SH-SY5Y (cell line): ENCODE data around the gene HGS.

Experiments used
- GATA2 ChIP-seq: IDR thresholded peaks from 2 replicates; pipeline ENCODE4 v1.6.1; 2011; ENCODE audit warnings: mild to moderate bottlenecking, low read depth, low read length
- GATA3 ChIP-seq: IDR thresholded peaks from 2 replicates; pipeline ENCODE4 v1.6.1; 2011; ENCODE audit warnings: low read depth, mild to moderate bottlenecking, low read length, moderate library complexity

Gene HGS

GRCh38 chr17:81683584-81684441 lies at the start of gene HGS, which contains the start of gene ARL16:
TSS of gene HGS (plus strand) at chr17:81684011. CDS start at chr17:81684067, 56 bp downstream.
TSS of gene ARL16 (minus strand) at chr17:81683797. CDS start at chr17:81683753, 44 bp downstream.
- no peak for TF ChIP-seq GATA2
- no peak for TF ChIP-seq GATA3

- TF ChIP-seq GATA2 (no peak), GATA3 (no peak)
These were observed 48.4 kb upstream of the HGS start for GRCh38 chr17:81635431-81635830.

GRCh38 chr17:81635973-81636504 lies 47.8 kb upstream of the HGS start:
- TF ChIP-seq GATA3: no peak
- no peak for TF ChIP-seq GATA2

DNA sequence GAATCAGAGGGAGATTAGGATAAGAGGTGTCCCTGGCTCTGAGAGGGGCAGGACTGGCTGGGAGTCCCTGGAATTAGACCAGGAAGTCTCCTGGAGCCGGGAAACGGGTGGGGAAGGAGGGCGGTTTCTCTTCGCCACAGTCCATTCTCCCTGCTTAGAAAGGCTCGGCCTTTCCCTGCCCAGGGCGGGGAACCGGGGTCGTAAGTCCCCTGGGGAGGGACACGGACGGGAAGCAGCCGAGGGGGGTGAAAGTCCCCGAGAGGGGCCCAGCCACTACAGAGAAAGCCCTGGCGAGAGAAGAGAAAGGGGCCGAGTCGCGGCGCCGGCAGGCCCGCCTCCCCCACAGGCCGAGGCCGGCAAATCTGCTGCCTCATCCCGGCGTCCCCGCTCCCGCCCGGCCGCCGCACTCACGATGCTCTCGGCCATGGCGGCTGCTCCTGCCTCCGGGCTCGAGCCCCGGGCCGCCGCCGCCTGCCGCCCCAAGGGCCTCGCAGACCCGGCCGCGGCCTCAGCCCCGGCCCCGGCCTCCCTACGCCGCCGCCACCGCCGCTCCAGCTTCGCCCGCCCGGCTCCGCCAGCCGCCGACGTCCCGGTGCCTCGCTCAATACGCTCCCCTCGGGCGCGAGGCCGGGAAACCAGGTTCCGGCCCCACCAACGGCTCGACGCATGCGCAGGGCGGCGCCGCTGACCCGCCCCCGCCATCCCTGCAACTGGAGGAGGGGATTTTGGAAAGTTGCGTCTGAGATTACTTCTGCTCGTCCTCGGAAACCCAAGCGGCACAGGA lies 47.1 kb upstream of the HGS start, which contains the start of the genes NPLOC4 and TSPAN10:
Gene NPLOC4 (minus strand): TSS at position 608 of the 784 bp plus-strand sequence. CDS start 182 bp downstream, at position 426.
Gene TSPAN10 (plus strand): TSS at position 692 of the 784 bp plus-strand sequence. CDS start 5,217 bp downstream, outside the sequence.
- no peak for TF ChIP-seq GATA3
- no peak for TF ChIP-seq GATA2

DNA sequence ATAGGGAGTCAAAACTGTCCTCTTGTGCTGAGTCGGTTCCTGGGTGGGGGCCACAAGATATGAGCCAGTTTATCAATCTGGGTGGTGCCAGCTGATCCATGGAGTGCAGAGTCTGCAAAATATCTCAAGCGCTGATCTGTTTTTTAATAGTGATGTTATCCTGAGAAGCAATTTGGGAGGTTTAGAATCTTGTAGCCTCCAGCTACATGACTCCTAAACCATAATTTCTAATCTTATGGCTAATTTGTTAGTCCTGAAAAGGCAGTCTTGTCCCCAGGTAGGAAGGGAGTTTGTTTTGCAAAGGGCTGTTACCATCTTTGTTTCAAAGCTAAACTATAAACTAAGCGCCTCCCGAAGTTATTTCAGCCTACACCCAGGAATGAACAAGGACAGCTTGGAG lies 45.1 kb upstream of the HGS start:
- TF ChIP-seq GATA3 (no peak), GATA2 (no peak)

- TF ChIP-seq GATA2: no peak
- TF ChIP-seq GATA3: no peak
These were observed 43.8 kb upstream of the HGS start for GRCh38 chr17:81640011-81640410.

DNA sequence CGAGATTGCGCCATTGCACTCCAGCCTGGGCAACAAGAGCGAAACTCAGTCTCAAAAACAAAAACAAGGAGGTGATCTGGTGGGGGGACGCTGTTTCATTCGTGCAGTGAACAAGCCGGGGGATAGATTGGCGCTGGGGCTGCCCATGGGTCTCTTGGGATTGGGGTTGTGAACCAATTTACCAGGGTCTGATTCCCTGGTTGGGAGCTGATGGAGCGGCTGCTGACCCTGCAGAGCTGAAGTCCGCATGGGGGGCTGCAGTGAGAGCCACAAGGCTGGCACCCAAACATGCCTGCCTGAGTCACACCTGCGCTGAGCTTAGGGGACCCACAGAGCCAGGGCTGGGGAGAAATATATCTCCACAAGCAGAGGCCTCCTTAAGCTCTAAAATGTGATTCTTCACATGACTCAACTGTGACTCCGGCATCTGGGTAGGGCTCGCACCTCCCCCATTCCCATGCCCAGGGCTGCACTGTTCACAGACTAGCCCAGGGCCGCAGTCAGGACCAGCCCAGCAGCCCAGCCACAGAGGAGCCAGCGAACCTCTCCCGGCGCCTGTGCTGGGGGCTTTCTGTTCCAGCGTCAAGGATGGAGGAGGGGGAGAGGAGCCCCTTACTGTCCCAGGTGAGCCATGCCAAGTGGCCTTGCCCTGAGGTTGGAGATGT lies 41.9 kb upstream of the HGS start:
- TF ChIP-seq GATA2 (no peak), GATA3 (no peak)

DNA sequence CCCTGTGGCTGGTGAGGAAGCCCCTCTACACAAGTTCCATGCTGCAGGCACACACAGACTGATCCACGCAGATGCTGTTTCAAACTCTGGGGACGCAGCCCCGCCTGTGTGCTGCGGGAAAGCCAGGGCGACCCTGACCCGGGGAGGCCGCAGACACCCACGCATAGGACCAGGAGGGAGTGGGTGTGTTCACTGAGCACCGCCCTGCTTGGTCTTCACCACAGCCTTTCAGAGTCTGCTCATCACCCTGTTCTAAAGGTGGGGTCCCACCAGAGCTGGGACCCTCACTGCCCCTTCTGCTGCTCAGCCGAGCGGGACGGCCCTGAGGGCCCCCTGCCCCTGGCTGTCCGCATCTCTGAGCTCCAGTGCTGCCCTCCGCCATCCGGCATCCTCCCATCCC lies 39.3 kb upstream of the HGS start:
- TF ChIP-seq GATA2 (no peak), GATA3 (no peak)

- TF ChIP-seq GATA2 (no peak), GATA3 (no peak)
These were observed 38.5 kb upstream of the HGS start for GRCh38 chr17:81644976-81645952.

DNA sequence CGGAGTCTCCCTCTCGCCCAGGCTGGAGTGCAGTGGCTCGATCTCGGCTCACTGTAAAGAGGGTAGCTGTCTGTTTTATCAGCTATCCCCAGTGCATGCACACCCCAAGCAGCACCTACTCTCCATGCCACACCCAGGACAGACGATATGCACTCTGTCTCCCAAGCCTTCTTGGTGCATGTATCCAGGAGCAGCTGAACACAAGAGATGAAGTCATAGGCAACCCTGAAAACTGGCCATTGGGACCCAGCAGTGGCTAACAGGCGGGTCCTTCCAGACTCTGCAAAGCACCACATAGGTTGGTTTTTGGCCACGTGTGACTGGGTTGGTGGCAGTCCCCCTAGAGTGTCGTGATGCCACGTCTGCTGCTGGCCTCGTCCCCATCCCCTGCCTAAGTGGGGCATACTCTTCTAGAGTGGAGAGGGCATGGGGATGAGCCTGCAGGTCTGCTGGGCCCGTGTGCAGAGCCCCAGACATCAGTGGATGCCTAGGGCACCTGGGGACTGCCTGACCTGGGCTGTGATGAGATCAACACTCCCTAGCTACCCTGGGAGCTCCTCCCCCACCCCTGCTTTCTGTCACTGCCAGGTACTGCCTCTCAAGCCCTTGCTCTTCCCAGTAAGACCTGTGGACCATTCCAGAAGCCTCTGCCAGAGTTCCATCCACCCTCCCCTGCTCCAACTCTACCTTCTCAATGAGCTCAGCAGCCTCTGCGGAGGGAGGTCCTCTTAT lies 36.8 kb upstream of the HGS start:
- no peak for TF ChIP-seq GATA3
- TF ChIP-seq GATA2: no peak

- TF ChIP-seq GATA2: no peak
- TF ChIP-seq GATA3: no peak
These were observed 36.2 kb upstream of the HGS start for GRCh38 chr17:81647640-81648012.

GRCh38 chr17:81648013-81648706 lies 35.7 kb upstream of the HGS start:
- TF ChIP-seq GATA3: no peak
- no peak for TF ChIP-seq GATA2
